GM13977 (cell line): ENCODE measurements around the gene DDX28.

Source experiments
- DNase-seq: peaks from one replicate; pipeline ENCODE4 v3.0.0; 2012; ENCODE audit warnings: low spot score
- CTCF ChIP-seq: IDR thresholded peaks from 2 replicates; pipeline ENCODE4 v1.5.1; 2012; ENCODE audit warnings: mild to moderate bottlenecking, control low read depth; ENCODE audit not compliant: insufficient read depth; ENCODE audit errors: extremely low read depth, missing control alignments
- in situ Hi-C: fragments of 300-500 bp; cut with MboI; formaldehyde crosslinking; loops from one replicate; pipeline ENCODE4 v1.12.0; 2022; ENCODE audit warnings: low sequenced_read_pairs, low pct_unique_long_range_greater_than_20kb, mixed read lengths, inconsistent platforms; ENCODE audit not compliant: unreplicated experiment

Gene DDX28

GRCh38 chr16:68069511-68070248 lies 46.6 kb upstream of the DDX28 start:
- DNase-seq, result no peak
- no peak for TF ChIP-seq CTCF
- in situ Hi-C loops, result loop anchor here (25.0 kb wide), 1 partner anchor 382 kb away; no protein-coding TSS in a partner anchor

GRCh38 chr16:68068926-68069325 lies 45.9 kb upstream of the DDX28 start:
- TF ChIP-seq CTCF, result no peak
- no peak for DNase-seq
- in situ Hi-C loops, result loop anchor here (25.0 kb wide), 1 partner anchor 382 kb away; no protein-coding TSS in a partner anchor

- in situ Hi-C loops, result loop anchor here (25.0 kb wide), 1 partner anchor 379 kb away; no protein-coding TSS in a partner anchor
- DNase-seq, result no peak
- TF ChIP-seq CTCF, result no peak
These were observed 43.7 kb upstream of the DDX28 start for GRCh38 chr16:68066763-68067162.

GRCh38 chr16:68065716-68066305 lies 42.8 kb upstream of the DDX28 start:
- in situ Hi-C loops, result loop anchor here (25.0 kb wide), 1 partner anchor 379 kb away; no protein-coding TSS in a partner anchor
- DNase-seq, result no peak
- no peak for TF ChIP-seq CTCF

GRCh38 chr16:68064791-68065365 lies 41.8 kb upstream of the DDX28 start:
- in situ Hi-C loops, result loop anchor here (25.0 kb wide), 1 partner anchor 378 kb away; no protein-coding TSS in a partner anchor
- TF ChIP-seq CTCF, result peak; percentile 90
- DNase-seq, result peak; percentile 71

GRCh38 chr16:68062910-68063393 lies 39.9 kb upstream of the DDX28 start:
- TF ChIP-seq CTCF, result no peak
- DNase-seq, result no peak
- in situ Hi-C loops, result loop anchor here (25.0 kb wide), 1 partner anchor 376 kb away; no protein-coding TSS in a partner anchor
